ENCODE results near the gene APOF. TPM values are rescaled to one million over a fixed set of nuclear protein-coding genes. Genes with fewer than 3 reads are reported as not detected.

APOF gene
- total and polyA plus RNA-seq, 9 of the 15 experiments (the other 6 are each of a cell fraction or from before 2014, with no cell fraction given) = 0.09 to 0.15 (median 0.12) TPM; not detected in 5

DNA sequence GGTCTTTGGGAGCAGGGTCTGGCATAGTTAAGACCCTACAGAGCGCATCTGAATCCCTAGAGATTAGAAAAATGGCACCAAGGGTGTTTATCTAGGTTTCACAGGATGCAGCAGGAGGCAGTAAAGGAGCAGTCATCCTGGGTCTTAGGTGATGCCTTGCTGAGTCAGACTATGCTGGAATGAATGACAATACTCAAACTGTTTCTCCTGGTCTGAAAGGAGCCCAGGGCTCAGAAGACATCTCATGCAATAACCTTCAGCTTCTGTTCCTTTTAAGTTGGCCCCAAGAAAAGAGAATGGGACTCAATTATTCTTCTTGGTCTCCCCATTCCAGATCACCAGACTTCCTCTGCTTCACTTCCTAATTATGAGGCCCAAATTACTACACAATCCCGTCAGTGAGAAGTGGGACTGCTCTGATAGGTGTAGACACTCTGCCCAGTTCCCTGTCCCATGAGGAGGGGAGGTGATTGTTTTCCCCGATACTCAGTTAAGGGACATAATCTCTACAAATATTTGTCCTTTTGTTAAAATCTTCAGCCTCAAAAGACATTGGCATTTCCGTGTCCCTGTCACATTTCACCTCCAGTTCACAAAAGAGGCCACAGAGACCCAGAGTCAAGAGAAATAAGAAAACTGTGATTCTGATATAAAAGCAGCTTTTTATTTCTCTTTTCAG lies 14.8 kb upstream of the APOF start (continued):
- TF ChIP-seq KLF16 (IDR thresholded peaks at IDR 0.05) = peak; percentile 69
- peak; percentile 97 for TF ChIP-seq ZNF316 (IDR thresholded peaks at IDR 0.05)
- no peak for TF ChIP-seq BHLHE40 (IDR thresholded peaks at IDR 0.05; ENCODE audit: low read length)
- TF ChIP-seq RB1 (IDR thresholded peaks at IDR 0.05; ENCODE audit: low read depth) = peak; percentile 52; the same call in 1 of the 2 replicates
- TF ChIP-seq, protein P1, sequence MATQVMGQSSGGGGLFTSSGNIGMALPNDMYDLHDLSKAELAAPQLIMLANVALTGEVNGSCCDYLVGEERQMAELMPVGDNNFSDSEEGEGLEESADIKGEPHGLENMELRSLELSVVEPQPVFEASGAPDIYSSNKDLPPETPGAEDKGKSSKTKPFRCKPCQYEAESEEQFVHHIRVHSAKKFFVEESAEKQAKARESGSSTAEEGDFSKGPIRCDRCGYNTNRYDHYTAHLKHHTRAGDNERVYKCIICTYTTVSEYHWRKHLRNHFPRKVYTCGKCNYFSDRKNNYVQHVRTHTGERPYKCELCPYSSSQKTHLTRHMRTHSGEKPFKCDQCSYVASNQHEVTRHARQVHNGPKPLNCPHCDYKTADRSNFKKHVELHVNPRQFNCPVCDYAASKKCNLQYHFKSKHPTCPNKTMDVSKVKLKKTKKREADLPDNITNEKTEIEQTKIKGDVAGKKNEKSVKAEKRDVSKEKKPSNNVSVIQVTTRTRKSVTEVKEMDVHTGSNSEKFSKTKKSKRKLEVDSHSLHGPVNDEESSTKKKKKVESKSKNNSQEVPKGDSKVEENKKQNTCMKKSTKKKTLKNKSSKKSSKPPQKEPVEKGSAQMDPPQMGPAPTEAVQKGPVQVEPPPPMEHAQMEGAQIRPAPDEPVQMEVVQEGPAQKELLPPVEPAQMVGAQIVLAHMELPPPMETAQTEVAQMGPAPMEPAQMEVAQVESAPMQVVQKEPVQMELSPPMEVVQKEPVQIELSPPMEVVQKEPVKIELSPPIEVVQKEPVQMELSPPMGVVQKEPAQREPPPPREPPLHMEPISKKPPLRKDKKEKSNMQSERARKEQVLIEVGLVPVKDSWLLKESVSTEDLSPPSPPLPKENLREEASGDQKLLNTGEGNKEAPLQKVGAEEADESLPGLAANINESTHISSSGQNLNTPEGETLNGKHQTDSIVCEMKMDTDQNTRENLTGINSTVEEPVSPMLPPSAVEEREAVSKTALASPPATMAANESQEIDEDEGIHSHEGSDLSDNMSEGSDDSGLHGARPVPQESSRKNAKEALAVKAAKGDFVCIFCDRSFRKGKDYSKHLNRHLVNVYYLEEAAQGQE (IDR thresholded peaks at IDR 0.05; ENCODE audit: borderline replicate concordance) = peak; percentile 83
- TF ChIP-seq, protein P1 (CRISPR knock-in tag; IDR thresholded peaks at IDR 0.05; ENCODE audit: low read depth) = no peak
- TF ChIP-seq TEAD4 (IDR thresholded peaks at IDR 0.05; ENCODE audit: low read length) = peak; percentile 83
- TF ChIP-seq TEAD4 (CRISPR knock-in tag; IDR thresholded peaks at IDR 0.05; ENCODE audit: borderline replicate concordance) = no peak
- TF ChIP-seq POLR2A (conservative IDR thresholded peaks at IDR 0.05) = no peak; the same call in 1 of the 2 replicates
- peak; percentile 92 for TF ChIP-seq NFE2 (IDR thresholded peaks at IDR 0.05; ENCODE audit: low read depth)
- TF ChIP-seq GABPB2 (CRISPR knock-in tag; conservative IDR thresholded peaks at IDR 0.05) = no peak
- TF ChIP-seq ARNT (IDR thresholded peaks at IDR 0.05) = 0 out of 4 replicates have a peak, but pooled peaks have one; percentile 51 to 76
- TF ChIP-seq DNMT1 (IDR thresholded peaks at IDR 0.05) = no peak
- TF ChIP-seq FOXM1 (IDR thresholded peaks at IDR 0.05; ENCODE audit: low read depth) = peak; percentile 28; the same call in 1 of the 2 replicates
- no peak for TF ChIP-seq FOXM1 (CRISPR knock-in tag; IDR thresholded peaks at IDR 0.05; ENCODE audit: low read depth)
- peak; percentile 81 for TF ChIP-seq NFIC (IDR thresholded peaks at IDR 0.05)
- TF ChIP-seq GATA2 (CRISPR knock-in tag; IDR thresholded peaks at IDR 0.05) = peak; percentile 66
- TF ChIP-seq LCOR (CRISPR knock-in tag; IDR thresholded peaks at IDR 0.05) = 0 out of 2 replicates have a peak, but pooled peaks have one; percentile 36
- no peak for TF ChIP-seq YBX1 (IDR thresholded peaks at IDR 0.05)
- TF ChIP-seq RAD21 (CRISPR knock-in tag; conservative IDR thresholded peaks at IDR 0.05 in 1 of 2, IDR thresholded peaks at IDR 0.05 in 1 of 2) = peak; percentile 83 to 93
- TF ChIP-seq TCF3 (CRISPR knock-in tag; IDR thresholded peaks at IDR 0.05) = peak; percentile 90
- TF ChIP-seq MTA2 (IDR thresholded peaks at IDR 0.05; ENCODE audit: low read depth) = peak; percentile 60

All from K562 (cell line).